Cardiac atrium fibroblast (primary cell): ENCODE measurements around the gene MTRR. TPM values are rescaled to one million over a fixed set of nuclear protein-coding genes. Genes with fewer than 3 reads are reported as not detected.

Source experiments
- total RNA-seq: library from RNA; depleted of rRNA; stranded (reverse); fragments of >200 nt; gene quantifications from 2 replicates; pipeline ENCODE4 v1.2.3, GENCODE V29; 2015

The MTRR gene
- total RNA-seq, result 27.4 and 29.6 TPM in 2 replicates

GRCh38 chr5:7868773-7869473, at the start of gene MTRR, which contains the start of gene FASTKD3:
Gene MTRR (plus strand): TSS chr5:7869148. CDS start chr5:7870795, 1,647 bp downstream.
Gene FASTKD3 (minus strand): TSS chr5:7869031. CDS start chr5:7868083, 948 bp downstream.

DNA sequence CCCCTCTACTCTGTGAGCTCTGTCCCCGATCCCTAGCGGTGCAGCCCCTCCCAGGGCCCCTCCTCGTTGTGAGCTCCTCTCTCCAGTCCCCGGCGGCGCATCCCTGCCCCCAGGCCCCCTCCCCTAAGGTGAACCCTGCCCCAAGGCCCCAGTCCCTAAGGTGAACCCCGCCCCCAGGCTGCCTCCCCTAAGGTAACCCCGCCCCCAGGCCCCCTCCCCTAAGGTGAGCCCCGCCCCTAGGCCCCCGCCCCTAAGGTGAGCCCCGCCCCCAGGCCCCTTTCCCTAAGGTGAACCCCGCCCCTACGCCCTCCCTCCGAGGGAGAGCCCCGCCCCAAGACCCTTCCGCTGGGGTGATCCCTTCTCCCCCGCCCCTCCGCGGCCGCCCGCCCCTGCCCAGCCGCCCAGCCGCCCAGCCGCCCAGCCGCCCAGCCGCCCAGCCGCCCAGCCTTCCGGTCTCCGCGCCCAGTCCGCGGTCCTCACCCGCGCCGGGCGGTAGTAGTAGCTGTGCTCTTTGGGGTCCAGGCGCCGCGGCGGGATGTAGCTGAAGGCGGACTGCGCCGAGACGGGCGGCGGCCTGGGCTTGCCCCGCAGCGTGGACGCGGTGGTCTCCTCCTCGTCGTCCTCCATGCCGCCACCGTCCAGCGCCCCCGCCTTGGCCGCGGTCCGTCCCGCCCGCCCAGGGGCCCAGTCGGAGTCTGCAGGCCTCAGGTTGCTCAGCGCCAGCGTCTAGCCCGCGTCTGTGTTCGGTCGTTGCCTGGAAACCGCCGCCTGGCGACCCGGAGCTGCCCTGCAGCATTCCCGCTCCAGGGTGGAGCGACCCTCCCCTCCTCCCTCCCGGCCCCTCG, 18.3 kb upstream of the MTRR start, which contains the start of gene CFAP90:
Gene CFAP90, minus strand, starts transcription at position 739 of the 845 bp plus-strand sequence. Its CDS starts 112 bp downstream, at position 627.

Other genes with a start within 250 kb of the MTRR start
- gene CFAP90, start 18.0 kb upstream of the MTRR start, total RNA-seq, result not detected in 2 replicates
- 10.7 and 11.8 TPM in 2 replicates for gene FASTKD3, start 117 bp upstream of the MTRR start, total RNA-seq